Nucleus accumbens (tissue), 56 donors: ENCODE measurements around the gene MED14.
"Not testable (repeated sequence)": the region's sequence is repeated elsewhere in the genome, so short reads cannot be mapped to it uniquely, and the experiment has no call there.

Experiments
- DNase-seq, 56 donors: peaks; one replicate each; lab custom pipeline; 2025; lab: John Stamatoyannopoulos, UW

MED14 gene

DNA sequence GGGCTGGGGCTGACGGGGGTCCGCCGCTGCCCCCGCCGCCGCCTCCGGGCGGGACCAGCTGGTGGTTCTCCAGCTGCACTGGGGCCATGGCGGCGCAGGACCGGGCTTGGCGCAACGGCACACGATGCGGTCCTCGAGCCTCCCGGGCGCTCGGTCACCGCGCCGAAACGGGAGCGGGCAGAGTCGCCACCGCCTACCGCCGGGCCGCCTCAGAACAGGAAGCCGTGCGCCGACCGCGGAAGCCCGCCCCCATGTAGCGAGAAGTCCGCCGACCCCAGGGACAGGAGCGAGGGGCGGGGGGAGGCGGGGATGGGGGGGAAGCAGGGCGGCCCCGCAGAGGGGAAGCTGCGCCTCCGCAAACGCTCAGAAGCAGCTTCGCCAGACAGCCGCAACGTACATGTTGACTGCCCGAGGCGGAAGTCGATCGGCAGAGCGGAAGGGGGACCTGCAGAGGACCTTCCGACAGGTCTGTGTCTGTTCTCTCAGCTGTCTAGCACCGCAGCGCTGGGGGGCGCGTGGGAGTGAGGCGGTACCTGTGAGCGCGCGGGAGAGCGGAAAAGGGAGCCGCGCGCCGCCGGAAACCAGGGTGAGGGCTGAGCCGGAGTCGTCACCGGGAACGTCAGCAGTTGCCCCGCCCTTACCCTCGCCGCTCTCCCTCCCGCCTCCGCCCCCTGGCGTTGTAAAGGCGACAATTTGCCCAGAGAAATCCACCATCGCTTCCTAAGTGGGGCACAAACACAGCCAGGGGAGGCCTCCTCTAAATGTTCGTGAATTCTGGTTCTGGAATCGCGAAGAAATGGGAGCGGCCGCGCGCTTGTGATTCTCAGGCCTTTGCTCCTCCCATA is at the start of gene MED14:
TSS of gene MED14 (minus strand) at position 218 of the 845 bp plus-strand sequence. CDS start at position 88, 130 bp downstream.
- DNase-seq: peak; percentile 21 to 90 (median 79)

DNA sequence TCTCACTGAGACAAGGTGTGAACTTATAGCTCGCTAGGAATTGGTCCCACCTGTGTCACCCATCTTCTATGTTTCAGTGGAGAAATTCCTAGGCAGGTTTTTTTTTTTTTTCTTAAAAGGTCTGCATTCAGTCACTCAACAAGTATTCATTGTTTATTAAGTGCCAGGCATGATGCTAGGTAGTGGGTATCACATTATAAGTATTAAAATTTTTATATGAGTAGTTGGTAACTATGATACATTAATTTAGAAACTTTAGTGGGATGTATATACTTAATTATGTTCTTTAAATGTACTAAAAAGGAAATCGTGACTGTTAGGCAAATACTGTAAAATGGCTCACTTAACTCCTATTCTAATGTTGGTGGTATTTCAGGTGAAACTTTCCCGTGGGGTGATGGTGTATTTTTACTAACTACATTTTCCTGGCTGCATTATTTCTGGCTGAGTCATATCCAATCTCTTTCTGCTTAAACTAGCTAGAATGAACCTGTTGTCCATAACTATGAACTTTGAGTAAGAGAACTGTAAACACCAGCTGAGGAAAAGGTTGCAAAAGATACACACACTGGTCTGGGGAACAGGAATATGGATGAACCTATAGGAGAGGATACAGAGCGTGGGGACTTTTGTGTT is 49.3 kb upstream of the MED14 start:
- DNase-seq: no peak

DNA sequence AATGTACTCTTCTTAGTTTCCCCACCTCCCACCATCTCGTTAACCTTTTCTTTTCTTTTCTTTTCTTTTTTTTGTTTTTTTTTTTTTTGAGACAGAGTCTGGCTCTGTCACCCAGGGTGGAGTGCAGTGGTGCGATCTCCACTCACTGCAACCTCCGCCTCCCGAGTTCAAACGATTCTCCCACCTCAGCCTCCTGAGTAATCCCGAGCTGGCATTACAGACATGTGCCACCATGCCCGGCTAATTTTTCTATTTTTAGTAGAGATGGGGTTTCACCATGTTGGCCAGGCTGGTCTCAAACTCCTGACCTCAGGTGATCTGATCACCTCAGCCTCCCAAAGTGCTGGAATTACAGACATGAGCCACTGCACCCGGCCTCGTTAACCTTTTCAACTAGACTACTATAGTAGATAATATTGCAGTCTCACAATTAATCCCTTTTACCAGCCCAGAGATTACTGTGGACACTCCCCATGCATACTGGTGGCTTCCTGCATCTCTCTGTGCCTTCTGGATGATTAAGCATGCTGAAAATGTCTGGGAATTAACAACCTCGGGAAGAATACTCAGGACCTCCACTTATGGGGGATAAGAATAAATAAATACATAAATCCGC is 47.4 kb upstream of the MED14 start:
- DNase-seq: not testable (repeated sequence)

DNA sequence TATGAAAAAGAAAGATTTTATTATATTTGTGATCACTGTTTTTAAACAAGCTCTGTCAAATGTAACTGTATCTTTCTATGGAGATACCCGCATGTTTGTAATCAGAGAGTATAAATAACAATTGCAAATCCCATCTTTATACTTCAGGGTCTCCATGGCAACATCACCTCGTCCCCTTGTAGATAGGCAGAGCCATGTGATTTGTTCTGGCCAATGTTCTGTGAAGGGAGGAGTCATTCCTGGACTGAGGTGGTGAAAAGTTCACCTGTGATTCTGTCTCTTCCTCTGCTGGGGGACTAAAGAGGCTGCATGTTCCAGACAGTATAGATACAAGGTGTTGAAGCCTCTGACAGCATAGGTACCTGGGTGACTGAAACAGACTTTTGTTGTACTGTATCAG is 45.6 kb upstream of the MED14 start:
- no peak for DNase-seq

DNA sequence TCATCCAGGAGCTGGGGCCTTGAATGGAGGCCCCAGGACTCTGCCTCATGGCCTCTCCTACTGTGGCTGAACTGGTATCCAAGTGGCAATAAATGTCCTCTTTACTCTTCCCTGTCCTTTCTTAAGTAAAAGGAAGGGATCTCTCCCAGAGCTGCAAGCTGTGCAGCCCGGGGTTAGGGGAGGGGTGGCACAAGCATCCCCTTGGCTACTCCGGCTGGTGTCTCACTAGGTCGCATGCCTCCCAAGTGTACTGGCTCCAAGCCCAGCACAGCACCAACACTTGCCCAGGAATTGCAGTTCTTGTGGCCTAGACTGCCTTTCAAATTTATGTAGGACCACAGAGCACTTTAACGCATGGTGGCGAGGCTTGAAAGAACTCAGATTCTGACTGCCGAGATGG is 44.7 kb upstream of the MED14 start:
- peak in 7 of 56 donors; percentile 0 to 24 (median 4) for DNase-seq

DNA sequence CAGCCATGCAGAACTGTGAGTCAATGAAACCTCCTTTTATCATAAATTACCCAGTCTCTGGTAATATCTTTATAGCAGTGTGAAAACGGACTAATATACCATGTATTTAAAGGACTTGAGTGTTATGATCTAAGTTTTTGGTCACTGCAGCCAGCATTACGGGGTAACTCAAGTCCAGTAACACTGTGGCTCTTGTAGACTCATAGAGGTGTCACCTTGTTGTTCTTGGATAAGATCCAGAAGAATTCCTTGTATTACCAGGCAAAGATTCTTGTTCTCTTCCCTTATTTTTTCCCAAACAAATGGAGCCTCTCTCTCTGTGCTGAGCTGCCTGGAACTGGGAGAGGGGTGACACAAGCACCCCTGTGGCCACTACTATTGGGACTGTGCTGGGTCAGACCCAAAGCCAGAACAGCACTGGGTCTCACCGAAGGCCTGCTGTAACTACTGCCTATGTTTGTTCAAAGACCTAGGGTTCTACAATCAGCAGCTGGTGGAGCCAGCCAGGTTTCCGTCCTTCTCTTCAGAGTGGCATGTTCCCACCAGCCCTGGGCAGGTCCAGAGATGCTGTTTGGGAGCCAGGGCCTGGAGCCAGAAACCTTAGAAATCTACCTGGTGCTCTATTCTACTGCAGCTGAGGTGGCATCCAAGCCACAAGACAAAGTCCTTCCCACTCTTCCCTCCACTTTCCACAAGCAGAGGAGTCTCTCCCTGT is 43.7 kb upstream of the MED14 start:
- no peak for DNase-seq

DNA sequence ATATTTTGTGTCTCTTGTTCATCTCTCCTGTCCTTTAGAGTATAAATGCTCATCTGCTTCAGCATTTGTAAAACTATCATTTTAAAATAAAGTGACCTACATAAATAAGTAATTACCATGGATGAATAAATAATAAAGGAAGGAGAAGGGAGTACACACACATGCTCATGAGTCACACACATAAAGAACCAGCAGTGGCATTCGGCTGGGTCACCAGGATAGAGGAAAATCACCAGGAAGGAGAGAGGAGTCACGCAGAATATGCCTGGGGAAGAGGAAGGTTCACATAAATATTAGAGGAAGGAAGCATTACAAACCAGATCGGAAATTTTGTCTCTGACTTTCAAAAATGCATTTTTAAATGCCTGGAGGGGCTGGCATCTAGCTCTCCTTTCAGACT is 38.5 kb upstream of the MED14 start:
- no peak for DNase-seq

DNA sequence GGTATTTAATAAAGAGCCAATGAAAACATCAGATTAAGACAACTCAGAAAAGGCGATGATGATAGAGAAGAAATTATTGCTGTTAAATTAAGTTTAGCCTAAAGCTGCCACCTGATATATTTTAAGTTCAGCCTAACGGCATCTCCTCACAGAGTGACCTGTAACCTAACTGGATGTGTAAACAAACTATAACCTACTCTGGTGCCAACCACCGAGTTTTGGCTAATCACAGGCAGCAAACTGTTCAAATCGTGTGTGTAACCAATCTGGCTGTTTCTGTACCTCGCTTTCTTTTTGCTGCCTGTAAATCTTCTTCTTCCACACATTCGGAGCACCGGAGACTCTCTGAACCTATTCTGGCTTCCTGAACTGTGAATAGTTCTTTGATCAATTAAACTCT is 37.8 kb upstream of the MED14 start:
- DNase-seq: no peak

DNA sequence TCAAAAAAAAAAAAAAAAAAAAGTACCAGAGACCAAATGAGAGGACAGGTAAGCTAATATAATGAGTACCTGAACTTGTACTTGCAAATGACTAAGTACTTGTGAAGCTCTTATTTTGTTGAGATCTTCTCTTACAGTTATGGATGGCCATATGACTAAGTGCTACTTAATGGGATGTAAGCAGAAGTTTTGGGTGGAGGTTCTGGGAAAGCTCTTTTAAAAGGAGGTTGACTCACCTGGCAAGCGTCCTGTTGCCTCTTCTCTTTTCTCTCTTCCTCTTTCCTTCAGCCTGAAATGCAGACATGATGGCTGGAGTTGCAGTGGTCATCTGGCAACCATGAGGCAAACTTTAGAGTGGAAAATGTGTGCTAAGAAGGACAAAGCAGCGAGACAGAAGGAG is 36.9 kb upstream of the MED14 start:
- DNase-seq: no peak

DNA sequence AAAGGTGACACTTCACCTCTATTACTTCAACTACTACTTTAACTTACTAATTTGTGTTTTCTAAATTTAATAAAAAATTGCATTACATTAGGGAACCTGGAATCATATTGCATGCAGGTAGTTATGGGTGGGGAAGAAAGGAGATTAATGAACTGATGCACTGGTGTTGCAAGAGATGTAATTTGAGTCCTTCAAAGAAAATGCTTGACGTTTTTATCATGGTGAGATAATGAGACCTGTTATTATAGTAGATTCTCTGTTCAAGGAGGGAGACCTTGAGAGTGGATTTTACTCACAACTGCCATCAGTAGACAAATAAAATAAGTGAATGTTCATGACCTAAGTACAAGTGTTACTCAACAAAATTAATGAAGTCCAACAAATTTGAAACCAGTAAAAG is 26.4 kb upstream of the MED14 start:
- DNase-seq: no peak

DNA sequence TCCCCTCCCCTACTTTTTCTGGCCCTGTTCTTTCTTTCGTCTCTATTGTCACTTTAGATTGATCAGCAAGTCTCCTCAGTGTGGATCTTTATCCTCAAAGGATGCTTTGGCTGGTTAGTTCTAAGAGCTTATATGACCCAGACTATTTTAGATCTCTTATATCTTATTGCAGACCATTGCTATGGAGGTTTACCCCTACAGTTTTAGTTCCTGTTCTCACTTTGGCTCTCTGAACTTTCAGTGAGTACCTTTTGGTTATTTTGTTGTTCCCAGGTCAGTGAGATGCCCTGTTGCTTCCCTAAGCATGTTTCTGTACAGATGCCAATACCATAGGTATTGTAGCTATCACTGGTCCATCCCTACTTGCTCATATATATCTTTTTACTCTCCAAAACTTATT is 24.0 kb upstream of the MED14 start:
- no peak for DNase-seq

DNA sequence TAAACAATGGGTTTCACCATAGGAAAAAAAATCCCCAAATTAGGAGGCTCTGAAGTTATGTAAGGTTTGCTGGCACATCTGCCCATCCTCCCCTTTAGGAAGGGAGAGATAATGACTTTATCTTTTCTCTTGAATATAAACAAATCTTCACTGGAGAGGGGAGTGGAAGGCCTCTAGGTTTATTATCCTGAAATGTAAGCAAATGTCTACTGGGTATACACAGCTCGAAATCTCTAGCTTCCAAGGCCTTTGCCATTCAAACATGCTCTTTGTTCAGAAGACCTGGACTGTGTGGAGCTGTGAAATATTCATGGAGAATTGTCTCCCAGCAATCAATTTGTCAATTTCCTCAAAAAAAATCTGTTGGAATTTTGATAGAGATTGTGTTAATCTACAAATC is 21.7 kb upstream of the MED14 start:
- no peak for DNase-seq

DNA sequence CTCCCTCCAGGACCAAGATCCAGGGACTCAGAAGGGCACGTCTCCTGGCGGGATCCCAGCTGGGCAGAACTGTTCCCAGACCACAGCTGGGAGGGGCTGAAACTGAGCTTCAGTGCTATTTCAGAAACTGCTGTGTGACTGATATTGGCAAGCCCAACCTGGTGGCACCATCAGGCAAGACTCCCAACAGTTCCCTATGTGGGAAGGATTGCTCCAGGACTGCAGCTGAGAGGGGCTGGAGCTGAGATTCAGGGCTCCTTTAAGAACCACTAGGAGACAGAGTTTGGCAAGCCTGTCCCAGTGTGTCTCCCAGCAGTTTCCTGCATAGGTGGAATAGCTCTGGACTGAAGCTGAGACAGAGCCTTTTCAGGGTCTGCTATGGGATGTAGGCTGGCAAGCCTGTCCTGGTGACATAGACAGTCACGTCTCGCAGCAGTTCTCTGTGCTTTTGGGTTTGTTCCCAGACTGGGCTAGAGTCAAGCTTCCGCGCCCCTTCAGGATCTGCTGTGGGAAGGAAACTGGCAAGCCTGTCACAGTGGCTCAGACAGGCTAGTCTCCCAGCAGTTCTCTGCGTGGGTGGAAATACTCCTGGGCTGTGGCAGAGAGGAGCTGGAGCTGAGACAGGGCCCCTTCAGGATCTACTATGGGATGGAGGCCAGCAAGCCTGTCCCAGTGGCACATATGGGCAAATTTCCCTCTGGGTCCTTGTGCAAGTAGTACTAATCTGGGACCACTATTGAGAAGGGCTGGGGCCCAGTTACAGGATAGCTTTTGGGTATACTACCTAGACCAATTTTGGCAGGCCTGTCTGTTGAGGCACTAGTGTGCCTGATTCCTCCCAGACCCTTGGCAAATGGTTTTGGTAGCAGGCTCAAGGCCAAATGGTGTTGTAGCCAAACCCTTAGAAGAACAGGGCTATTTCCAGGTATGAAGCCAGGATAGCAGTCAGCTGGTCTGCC is 20.2 kb upstream of the MED14 start:
- DNase-seq: peak in 29 of 56 donors; percentile 0 to 41 (median 5)

DNA sequence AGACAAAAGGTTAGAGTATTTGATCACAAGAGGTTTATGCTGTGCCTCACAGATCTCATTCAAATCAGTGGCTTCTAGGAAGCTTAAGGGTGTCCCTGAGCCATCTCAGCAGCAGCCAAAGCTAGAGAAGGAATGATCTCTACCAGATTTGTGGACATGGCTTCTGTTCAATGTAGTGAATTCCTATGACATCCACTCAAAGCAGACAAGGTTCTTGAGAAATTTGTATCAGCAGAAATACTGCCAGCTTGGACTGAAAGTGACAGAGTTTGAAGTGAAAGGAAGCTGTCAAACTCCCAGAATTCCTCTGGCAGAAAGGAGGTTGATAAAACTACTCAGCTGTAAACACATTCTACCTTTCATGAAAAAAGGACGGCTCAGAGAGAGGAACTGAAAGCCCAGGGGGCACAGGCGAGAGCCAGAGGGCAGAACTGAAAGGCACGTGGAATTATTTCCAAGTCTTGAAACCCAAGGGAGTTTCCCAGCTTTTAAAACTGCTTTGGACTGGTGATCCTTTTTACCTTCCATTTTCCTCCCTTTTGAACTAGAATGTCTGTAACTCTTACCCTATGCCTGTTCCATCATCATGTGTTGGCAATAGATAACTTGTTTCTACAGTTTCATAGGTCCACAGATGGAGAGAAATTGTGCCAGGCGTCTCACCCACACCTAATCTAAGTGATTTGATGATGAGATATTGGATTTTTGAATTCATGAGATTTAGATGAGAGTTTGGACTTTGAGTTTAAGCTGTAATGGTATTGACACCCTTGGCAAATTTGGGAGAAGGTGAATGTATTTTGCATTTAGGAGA is 14.5 kb upstream of the MED14 start:
- DNase-seq: no peak

DNA sequence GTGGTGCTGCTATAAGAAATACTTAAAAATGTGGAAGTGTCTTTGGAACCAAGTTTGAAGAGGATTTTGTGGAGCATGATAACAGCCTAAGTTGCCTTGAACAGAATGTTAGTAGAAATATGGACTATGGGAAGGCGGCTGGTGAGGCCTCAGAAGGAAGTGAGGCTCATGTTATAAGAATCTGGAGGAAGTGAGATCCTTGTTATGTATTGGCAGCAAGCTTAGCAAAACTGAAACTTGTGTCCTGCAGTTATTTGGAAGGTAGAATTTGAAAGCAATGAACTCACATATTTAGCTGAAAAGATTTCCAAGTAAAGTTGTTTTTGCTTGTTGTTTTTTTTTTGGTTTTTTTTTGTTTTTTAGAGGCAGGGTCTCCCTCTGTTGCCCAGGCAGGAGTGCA is 13.6 kb upstream of the MED14 start:
- no peak for DNase-seq

DNA sequence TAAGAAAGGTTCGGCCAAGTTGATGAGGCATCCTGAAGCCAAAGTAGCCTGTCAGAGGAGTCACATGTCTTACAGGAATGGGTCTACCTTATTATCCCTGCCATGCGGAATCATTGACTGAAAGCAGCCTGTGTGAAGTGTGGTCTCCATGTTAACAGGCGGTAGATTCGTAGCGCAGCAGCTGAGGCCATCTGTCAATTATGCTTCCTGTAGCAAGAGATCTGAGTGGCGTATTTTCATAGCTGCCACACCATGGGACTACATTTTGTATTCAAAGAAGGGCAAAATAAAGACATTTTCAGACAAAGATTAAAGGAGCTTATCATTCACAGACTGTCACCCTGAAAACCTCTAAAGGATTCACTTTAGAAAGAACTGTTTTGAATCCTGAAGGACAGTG is 11.2 kb upstream of the MED14 start:
- DNase-seq: no peak

DNA sequence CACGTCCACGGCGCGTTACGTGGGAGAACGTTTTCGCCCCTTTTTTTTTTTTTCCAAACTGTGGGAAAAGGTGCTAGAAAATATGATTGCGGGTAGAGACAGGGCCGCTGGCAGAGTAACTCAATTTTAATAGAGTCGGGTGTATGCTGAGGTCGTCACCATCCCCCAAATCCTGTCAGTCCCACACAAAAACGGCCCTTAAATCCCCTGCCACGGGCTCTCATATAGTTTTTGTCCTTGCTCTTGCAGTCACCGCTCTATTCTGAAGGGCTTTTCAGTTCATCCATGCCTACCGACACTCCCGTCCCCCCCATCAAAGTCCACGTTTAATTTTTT is 796 bp upstream of the MED14 start:
- peak in 1 of 56 donors; percentile 50 for DNase-seq

DNA sequence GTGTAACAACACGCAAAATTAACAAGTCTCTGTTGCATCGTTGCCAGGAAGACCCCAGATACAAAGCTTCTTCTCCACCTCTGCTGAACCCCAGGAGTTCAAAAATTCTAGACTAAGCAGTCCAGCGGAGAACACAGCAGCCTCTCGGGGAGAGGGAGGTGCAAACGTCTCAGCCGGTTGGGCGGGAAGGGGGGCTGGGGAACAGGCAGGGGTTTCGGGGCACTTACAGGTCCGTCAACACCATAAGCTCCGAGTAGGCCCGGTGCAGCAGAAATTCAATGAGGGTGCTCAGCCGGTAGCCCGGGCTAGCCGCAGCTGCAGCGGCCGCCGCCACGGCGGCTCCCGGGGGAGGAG is 394 bp downstream of the MED14 start:
- peak in 22 of 56 donors; percentile 0 to 63 (median 26) for DNase-seq

DNA sequence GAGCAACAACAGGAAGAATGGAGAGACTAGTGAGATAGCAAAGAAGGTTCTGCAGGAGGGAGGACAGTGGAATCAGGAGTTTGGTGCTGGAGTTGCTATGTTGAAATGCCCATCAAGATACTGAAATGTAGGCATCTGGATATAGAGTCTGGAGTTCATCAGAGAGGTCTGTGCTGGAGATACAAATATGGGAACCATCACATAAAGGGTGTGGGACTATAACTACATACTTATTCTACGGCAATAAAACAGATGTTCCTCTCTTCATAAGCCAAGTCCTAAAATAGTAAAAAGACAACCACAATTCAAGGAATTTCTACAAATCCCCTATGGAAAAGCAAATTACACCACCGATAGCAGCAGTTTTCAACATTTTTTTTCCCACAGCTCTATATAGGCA is 1.6 kb downstream of the MED14 start:
- DNase-seq: no peak
